Endothelial cell of umbilical vein (primary cell): Measurements from ENCODE around the gene KCNJ16. TPM values are rescaled to one million over a fixed set of nuclear protein-coding genes. Genes with fewer than 3 reads are reported as not detected.

Experiments used
- BruUV-seq: library from RNA; stranded (reverse); fragments of 400-500 nt; replicated peaks from 2 replicates; lab custom pipeline; 2021; lab: Mats Ljungman, UMichigan
- CTCF ChIA-PET: fragments of 300-600, 350-600 bp; sonication (Branson Sonifier 250); formaldehyde crosslinking; loops from one replicate; lab custom pipeline; 2021; ENCODE audit warnings: antibody characterized with exemption, inconsistent platforms; lab: Charles Lee
- POLR2A ChIA-PET: fragments of 300-600, 350-600 bp; sonication (Branson Sonifier 250); formaldehyde crosslinking; loops from one replicate; lab custom pipeline; 2021; ENCODE audit warnings: antibody characterized with exemption, inconsistent platforms; lab: Charles Lee
- DNase-seq: peaks from one replicate; pipeline ENCODE4 v3.0.0-alpha.2; 2011; ENCODE audit warnings: low read depth, low spot score
- FAIRE-seq: peaks from 2 replicates; lab custom pipeline; 2011; peaks lifted over from hg19 to GRCh38; lab: Jason Lieb, UNC
- H2AFZ ChIP-seq: 2 replicates; pipeline ENCODE4 v1.6.0; 2012; ENCODE audit warnings: low read depth, low read length, control low read depth, inconsistent platforms
- H3K27ac ChIP-seq: 2 replicates; pipeline ENCODE4 v1.5.1; 2011; ENCODE audit warnings: low read depth, mild to moderate bottlenecking, control low read depth, low read length, moderate library complexity; ENCODE audit not compliant: insufficient read depth
- H3K27me3 ChIP-seq, 2 experiments: 2 replicates each; pipeline versions ENCODE4 v1.6.0 to v1.6.1; 2011; ENCODE audit warnings: low read length in 2 of 2, mixed read lengths in 1 of 2; ENCODE audit not compliant: control insufficient read depth in 2 of 2, insufficient read depth in 2 of 2
- H3K36me3 ChIP-seq, 2 experiments: 2 replicates in 1 of 2; 3 replicates in 1 of 2; pipeline ENCODE4 v1.5.1; 2011; ENCODE audit warnings: low read length in 2 of 2, mild to moderate bottlenecking in 1 of 2, moderate library complexity in 1 of 2; ENCODE audit not compliant: control insufficient read depth in 2 of 2, insufficient read depth in 2 of 2; ENCODE audit errors: extremely low read depth in 1 of 2
- H3K4me1 ChIP-seq: 3 replicates; pipeline ENCODE4 v1.5.1; 2011; ENCODE audit warnings: mild to moderate bottlenecking, low read length; ENCODE audit not compliant: control insufficient read depth, insufficient read depth; ENCODE audit errors: extremely low read depth
- H3K4me2 ChIP-seq: 2 replicates; pipeline ENCODE4 v1.6.1; 2011; ENCODE audit warnings: low read length, control low read depth, mixed read lengths; ENCODE audit not compliant: insufficient read depth
- H3K4me3 ChIP-seq, 3 experiments: fragments of 200-600 bp in 1 of 3; sonication (generic), shearing (Covaris generic) in 1 of 3; replicated peaks in 1 of 3; 2 replicates each; pipeline ENCODE4 v1.5.1; 2011 to 2016; ENCODE audit warnings: control low read depth in 3 of 3, low read length in 3 of 3, mild to moderate bottlenecking in 2 of 3, inconsistent platforms in 1 of 3, low read depth in 1 of 3, moderate library complexity in 1 of 3; ENCODE audit not compliant: insufficient read depth in 1 of 3
- H3K79me2 ChIP-seq: 2 replicates; pipeline ENCODE4 v1.6.0; 2012; ENCODE audit warnings: low read length, inconsistent platforms; ENCODE audit not compliant: control insufficient read depth, insufficient read depth
- H3K9ac ChIP-seq: replicated peaks from 2 replicates; pipeline ENCODE3; 2011; ENCODE audit warnings: low read length, control low read depth; ENCODE audit not compliant: insufficient read depth; ENCODE audit errors: extremely low read depth
- H3K9me1 ChIP-seq: replicated peaks from 3 replicates; pipeline ENCODE4 v1.6.0; 2011; ENCODE audit warnings: mild to moderate bottlenecking, low read length; ENCODE audit not compliant: control insufficient read depth, insufficient read depth; ENCODE audit errors: extremely low read depth
- H3K9me3 ChIP-seq: replicated peaks from 2 replicates; pipeline ENCODE4 v1.5.1; 2012; ENCODE audit warnings: low read length, inconsistent platforms; ENCODE audit not compliant: control insufficient read depth, insufficient read depth
- H4K20me1 ChIP-seq: replicated peaks from 2 replicates; pipeline ENCODE3; 2011; ENCODE audit warnings: mild to moderate bottlenecking, low read length; ENCODE audit not compliant: control insufficient read depth, insufficient read depth; ENCODE audit errors: extremely low read depth
- CTCF ChIP-seq, 2 donors: IDR thresholded peaks; 1 replicate in 1 of 2; 2 replicates in 1 of 2; pipeline ENCODE4 v1.5.1; 2011; ENCODE audit warnings: low read length in 2 of 2, mild to moderate bottlenecking in 2 of 2, moderate library complexity in 2 of 2, control low read depth in 1 of 2, inconsistent platforms in 1 of 2, low read depth in 1 of 2; ENCODE audit not compliant: insufficient read depth in 1 of 2; ENCODE audit errors: extremely low read depth in 1 of 2
- EZH2 ChIP-seq: IDR thresholded peaks from 2 replicates; pipeline ENCODE4 v1.6.1; 2012; ENCODE audit warnings: borderline replicate concordance, low read depth, mild to moderate bottlenecking, moderate library complexity, low read length, inconsistent platforms; ENCODE audit not compliant: severe bottlenecking
- FOS ChIP-seq: IDR thresholded peaks from 2 replicates; pipeline ENCODE4 v1.6.1; 2011; ENCODE audit warnings: mild to moderate bottlenecking, low read length, moderate library complexity, borderline replicate concordance; ENCODE audit not compliant: insufficient read depth
- GATA2 ChIP-seq: IDR thresholded peaks from 2 replicates; pipeline ENCODE4 v1.7.0; 2011; ENCODE audit warnings: low read depth, mild to moderate bottlenecking, moderate library complexity, mixed read lengths, low read length; ENCODE audit not compliant: insufficient read length, insufficient read depth
- JUN ChIP-seq: IDR thresholded peaks from 2 replicates; pipeline ENCODE4 v1.6.1; 2011; ENCODE audit warnings: borderline replicate concordance, low read depth; ENCODE audit not compliant: insufficient read length, insufficient read depth
- MAX ChIP-seq: IDR thresholded peaks from 2 replicates; pipeline ENCODE4 v1.6.1; 2011; ENCODE audit not compliant: insufficient read depth, insufficient read length
- MYC ChIP-seq: IDR thresholded peaks from one replicate; pipeline ENCODE4 v1.6.1; 2011; ENCODE audit warnings: mild to moderate bottlenecking, low read depth, low read length
- POLR2A ChIP-seq: IDR thresholded peaks from 2 replicates; pipeline ENCODE4 v1.6.1; 2012; ENCODE audit warnings: low read depth, mild to moderate bottlenecking, control low read depth, low read length
- POLR2AphosphoS5 ChIP-seq: IDR thresholded peaks from 2 replicates; pipeline ENCODE4 v1.6.1; 2012; ENCODE audit warnings: low read depth, mild to moderate bottlenecking, control low read depth, low read length, moderate library complexity; ENCODE audit not compliant: insufficient read depth
- dilution Hi-C: fragments of 300-500 bp; cut with MboI; formaldehyde crosslinking; loops from one replicate; pipeline ENCODE4 v1.15.0; 2019; ENCODE audit warnings: low sequenced_read_pairs; ENCODE audit not compliant: extremely low pct_ligation_motif_present
- intact Hi-C: fragments of 100-400 bp; cut with micrococcal nuclease; formaldehyde crosslinking; loops from one replicate; pipeline ENCODE4 v1.10.0; 2022
- polyA plus RNA-seq, 4 experiments: library from polyadenylated mRNA; depleted of rRNA in 3 of 4; stranded (reverse) in 3 of 4; unstranded in 1 of 4; fragments of >200 nt; gene quantifications; 2 replicates each; pipeline versions ENCODE4 v1.2.1 to v1.2.3, GENCODE V29; 2011 to 2012; ENCODE audit warnings: missing spikeins in 1 of 4
- total RNA-seq: library from RNA; stranded (reverse); gene quantifications from 2 replicates; pipeline ENCODE4 v1.2.3, GENCODE V29; 2021

Gene KCNJ16
- total and polyA plus RNA-seq, 2 donors (not counting 3 experiments of a cell fraction or from before 2014, with no cell fraction given), result 0.07 TPM; not detected in 1

GRCh38 chr17:70104791-70105523 is 29.9 kb downstream of the KCNJ16 start:
- ChIA-PET CTCF (interaction anchor here (1.1 to 2.1 kb wide), 2 partner anchors 10 to 12 kb away, joined by 3 to 7 read pairs; no protein-coding TSS in a partner anchor), POLR2A (no interaction called here)
- dilution Hi-C loops, result no loop called here
- Histone ChIP-seq H3K36me3 (no peaks in the 10 kb centered on the region), H3K4me1 (peaks cover 16% of the 10 kb centered on the region), H3K27me3 (no peaks in the 10 kb centered on the region), H3K27ac (no peak overlapping the region), H3K9me3 (no peaks in the 10 kb centered on the region), H4K20me1 (no peaks in the 10 kb centered on the region), H3K9ac (no peak overlapping the region), H2AFZ (no peak overlapping the region), H3K79me2 (no peaks in the 10 kb centered on the region), H3K4me3 (no peak overlapping the region), H3K9me1 (no peaks in the 10 kb centered on the region), H3K4me2 (no peak overlapping the region)
- FAIRE-seq, result no peak
- no peak for DNase-seq
- TF ChIP-seq FOS, result no peak
- no peak for TF ChIP-seq POLR2A
- TF ChIP-seq EZH2, result no peak
- no peak for TF ChIP-seq MYC
- TF ChIP-seq CTCF (IDR thresholded peaks at IDR 0.05; ENCODE audit: extremely low read depth in 1 of 2, insufficient read depth in 1 of 2, low read depth in 1 of 2, low read length in 2 of 2), result no peak
- TF ChIP-seq MAX, result no peak
- no peak for TF ChIP-seq JUN
- no peak for TF ChIP-seq GATA2
- no peak for TF ChIP-seq POLR2AphosphoS5
- intact Hi-C loops, result no loop called here
- no TSS peak for BruUV-seq
